HEK293 (cell line): Measurements from ENCODE around the gene ZKSCAN3.

Experiments used
- GLI4 ChIP-seq: fragments of 450-650 bp; formaldehyde crosslinking; IDR thresholded peaks from 2 replicates; pipeline ENCODE4 v1.5.1; 2016; ENCODE audit warnings: missing biosample characterization, missing genetic modification characterization
- ZBTB21 ChIP-seq: fragments of 450-650 bp; formaldehyde crosslinking; IDR thresholded peaks from 2 replicates; pipeline ENCODE4 v1.5.1; 2017; ENCODE audit warnings: missing biosample characterization, missing genetic modification characterization
- ZBTB8A ChIP-seq: fragments of 450-650 bp; formaldehyde crosslinking; IDR thresholded peaks from 2 replicates; pipeline ENCODE4 v1.5.1; 2016; ENCODE audit warnings: missing biosample characterization, missing genetic modification characterization
- ZNF10 ChIP-seq: fragments of 450-650 bp; formaldehyde crosslinking; IDR thresholded peaks from 2 replicates; pipeline ENCODE4 v1.5.1; 2017; ENCODE audit warnings: missing biosample characterization, missing genetic modification characterization
- ZNF114 ChIP-seq: fragments of 450-650 bp; formaldehyde crosslinking; IDR thresholded peaks from 2 replicates; pipeline ENCODE4 v1.5.0; 2017; ENCODE audit warnings: missing biosample characterization, missing genetic modification characterization
- ZNF132 ChIP-seq: fragments of 450-650 bp; formaldehyde crosslinking; IDR thresholded peaks from 2 replicates; pipeline ENCODE4 v1.5.1; 2017; ENCODE audit warnings: missing biosample characterization, missing genetic modification characterization, borderline replicate concordance
- ZNF274 ChIP-seq, 2 experiments: fragments of 200-500 bp in 1 of 2; fragments of 450-650 bp in 1 of 2; sonication (Bioruptor generic) in 1 of 2; formaldehyde crosslinking in 1 of 2; IDR thresholded peaks; 2 replicates each; pipeline versions ENCODE4 v1.5.1 to v1.6.1; 2014 to 2016; ENCODE audit warnings: borderline replicate concordance in 1 of 2, inconsistent platforms in 1 of 2, low read length in 1 of 2, missing biosample characterization in 1 of 2, missing genetic modification characterization in 1 of 2
- ZNF433 ChIP-seq: fragments of 450-650 bp; formaldehyde crosslinking; IDR thresholded peaks from 2 replicates; pipeline ENCODE4 v1.5.1; 2016; ENCODE audit warnings: missing biosample characterization, missing genetic modification characterization, low read depth
- ZNF792 ChIP-seq: fragments of 450-650 bp; formaldehyde crosslinking; IDR thresholded peaks from 2 replicates; pipeline ENCODE4 v1.5.1; 2016; ENCODE audit warnings: missing biosample characterization, missing genetic modification characterization
- TF ChIP-seq, protein P1 (sequence below): fragments of 450-650 bp; formaldehyde crosslinking; IDR thresholded peaks from 2 replicates; pipeline ENCODE4 v1.5.1; 2016; ENCODE audit warnings: missing biosample characterization, missing genetic modification characterization
- TF ChIP-seq, protein P2 (sequence below): fragments of 450-650 bp; formaldehyde crosslinking; IDR thresholded peaks from 2 replicates; pipeline ENCODE4 v1.5.1; 2016; ENCODE audit warnings: missing biosample characterization, missing genetic modification characterization
- TF ChIP-seq, protein P3 (sequence below): fragments of 450-650 bp; formaldehyde crosslinking; IDR thresholded peaks from 2 replicates; pipeline ENCODE4 v1.5.1; 2016; ENCODE audit warnings: missing biosample characterization, missing genetic modification characterization
- TF ChIP-seq, protein P4 (sequence below): fragments of 450-650 bp; formaldehyde crosslinking; IDR thresholded peaks from 2 replicates; pipeline ENCODE4 v1.5.1; 2016; ENCODE audit warnings: missing biosample characterization, missing genetic modification characterization
- TF ChIP-seq, protein P5 (sequence below): fragments of 450-650 bp; formaldehyde crosslinking; IDR thresholded peaks from 2 replicates; pipeline ENCODE4 v1.5.1; 2016; ENCODE audit warnings: missing biosample characterization, missing genetic modification characterization

DNA sequence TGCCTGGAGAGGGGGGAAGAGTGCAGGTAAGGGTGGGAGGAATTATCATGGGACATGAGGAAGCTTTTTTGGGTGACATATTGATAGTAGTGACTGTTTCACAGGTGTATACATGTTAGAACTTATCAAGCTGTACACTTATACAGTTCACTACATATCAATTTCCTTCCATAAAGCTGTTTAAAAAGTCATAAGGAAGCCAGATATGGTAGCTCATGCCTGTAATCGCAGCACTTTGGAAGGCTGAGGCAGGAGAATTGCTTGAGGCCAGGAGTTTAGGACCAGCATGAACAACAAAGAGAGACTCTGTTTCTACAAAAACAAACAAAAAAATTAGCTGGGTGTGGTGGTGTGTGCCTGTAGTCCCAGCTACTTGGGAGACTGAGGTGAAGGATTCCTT lies 28.1 kb downstream of the ZKSCAN3 start:
- no peak for TF ChIP-seq ZBTB21 (tag by site-specific recombination)
- TF ChIP-seq, protein P1, sequence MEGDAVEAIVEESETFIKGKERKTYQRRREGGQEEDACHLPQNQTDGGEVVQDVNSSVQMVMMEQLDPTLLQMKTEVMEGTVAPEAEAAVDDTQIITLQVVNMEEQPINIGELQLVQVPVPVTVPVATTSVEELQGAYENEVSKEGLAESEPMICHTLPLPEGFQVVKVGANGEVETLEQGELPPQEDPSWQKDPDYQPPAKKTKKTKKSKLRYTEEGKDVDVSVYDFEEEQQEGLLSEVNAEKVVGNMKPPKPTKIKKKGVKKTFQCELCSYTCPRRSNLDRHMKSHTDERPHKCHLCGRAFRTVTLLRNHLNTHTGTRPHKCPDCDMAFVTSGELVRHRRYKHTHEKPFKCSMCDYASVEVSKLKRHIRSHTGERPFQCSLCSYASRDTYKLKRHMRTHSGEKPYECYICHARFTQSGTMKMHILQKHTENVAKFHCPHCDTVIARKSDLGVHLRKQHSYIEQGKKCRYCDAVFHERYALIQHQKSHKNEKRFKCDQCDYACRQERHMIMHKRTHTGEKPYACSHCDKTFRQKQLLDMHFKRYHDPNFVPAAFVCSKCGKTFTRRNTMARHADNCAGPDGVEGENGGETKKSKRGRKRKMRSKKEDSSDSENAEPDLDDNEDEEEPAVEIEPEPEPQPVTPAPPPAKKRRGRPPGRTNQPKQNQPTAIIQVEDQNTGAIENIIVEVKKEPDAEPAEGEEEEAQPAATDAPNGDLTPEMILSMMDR (tag by site-specific recombination), result no peak
- TF ChIP-seq GLI4 (tag by site-specific recombination), result no peak
- no peak for TF ChIP-seq ZNF274 (IDR thresholded peaks at IDR 0.05; ENCODE audit: low read length)
- TF ChIP-seq ZNF274 (tag by site-specific recombination; IDR thresholded peaks at IDR 0.05; ENCODE audit: borderline replicate concordance), result no peak
- no peak for TF ChIP-seq ZNF114 (tag by site-specific recombination)
- TF ChIP-seq, protein P2, sequence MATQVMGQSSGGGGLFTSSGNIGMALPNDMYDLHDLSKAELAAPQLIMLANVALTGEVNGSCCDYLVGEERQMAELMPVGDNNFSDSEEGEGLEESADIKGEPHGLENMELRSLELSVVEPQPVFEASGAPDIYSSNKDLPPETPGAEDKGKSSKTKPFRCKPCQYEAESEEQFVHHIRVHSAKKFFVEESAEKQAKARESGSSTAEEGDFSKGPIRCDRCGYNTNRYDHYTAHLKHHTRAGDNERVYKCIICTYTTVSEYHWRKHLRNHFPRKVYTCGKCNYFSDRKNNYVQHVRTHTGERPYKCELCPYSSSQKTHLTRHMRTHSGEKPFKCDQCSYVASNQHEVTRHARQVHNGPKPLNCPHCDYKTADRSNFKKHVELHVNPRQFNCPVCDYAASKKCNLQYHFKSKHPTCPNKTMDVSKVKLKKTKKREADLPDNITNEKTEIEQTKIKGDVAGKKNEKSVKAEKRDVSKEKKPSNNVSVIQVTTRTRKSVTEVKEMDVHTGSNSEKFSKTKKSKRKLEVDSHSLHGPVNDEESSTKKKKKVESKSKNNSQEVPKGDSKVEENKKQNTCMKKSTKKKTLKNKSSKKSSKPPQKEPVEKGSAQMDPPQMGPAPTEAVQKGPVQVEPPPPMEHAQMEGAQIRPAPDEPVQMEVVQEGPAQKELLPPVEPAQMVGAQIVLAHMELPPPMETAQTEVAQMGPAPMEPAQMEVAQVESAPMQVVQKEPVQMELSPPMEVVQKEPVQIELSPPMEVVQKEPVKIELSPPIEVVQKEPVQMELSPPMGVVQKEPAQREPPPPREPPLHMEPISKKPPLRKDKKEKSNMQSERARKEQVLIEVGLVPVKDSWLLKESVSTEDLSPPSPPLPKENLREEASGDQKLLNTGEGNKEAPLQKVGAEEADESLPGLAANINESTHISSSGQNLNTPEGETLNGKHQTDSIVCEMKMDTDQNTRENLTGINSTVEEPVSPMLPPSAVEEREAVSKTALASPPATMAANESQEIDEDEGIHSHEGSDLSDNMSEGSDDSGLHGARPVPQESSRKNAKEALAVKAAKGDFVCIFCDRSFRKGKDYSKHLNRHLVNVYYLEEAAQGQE (tag by site-specific recombination), result no peak
- TF ChIP-seq, protein P3, sequence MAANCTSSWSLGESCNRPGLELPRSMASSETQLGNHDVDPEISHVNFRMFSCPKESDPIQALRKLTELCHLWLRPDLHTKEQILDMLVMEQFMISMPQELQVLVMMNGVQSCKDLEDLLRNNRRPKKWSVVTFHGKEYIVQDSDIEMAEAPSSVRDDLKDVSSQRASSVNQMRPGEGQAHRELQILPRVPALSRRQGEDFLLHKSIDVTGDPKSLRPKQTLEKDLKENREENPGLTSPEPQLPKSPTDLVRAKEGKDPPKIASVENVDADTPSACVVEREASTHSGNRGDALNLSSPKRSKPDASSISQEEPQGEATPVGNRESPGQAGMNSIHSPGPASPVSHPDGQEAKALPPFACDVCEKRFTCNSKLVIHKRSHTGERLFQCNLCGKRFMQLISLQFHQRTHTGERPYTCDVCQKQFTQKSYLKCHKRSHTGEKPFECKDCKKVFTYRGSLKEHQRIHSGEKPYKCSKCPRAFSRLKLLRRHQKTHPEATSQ (tag by site-specific recombination), result no peak
- TF ChIP-seq, protein P4, sequence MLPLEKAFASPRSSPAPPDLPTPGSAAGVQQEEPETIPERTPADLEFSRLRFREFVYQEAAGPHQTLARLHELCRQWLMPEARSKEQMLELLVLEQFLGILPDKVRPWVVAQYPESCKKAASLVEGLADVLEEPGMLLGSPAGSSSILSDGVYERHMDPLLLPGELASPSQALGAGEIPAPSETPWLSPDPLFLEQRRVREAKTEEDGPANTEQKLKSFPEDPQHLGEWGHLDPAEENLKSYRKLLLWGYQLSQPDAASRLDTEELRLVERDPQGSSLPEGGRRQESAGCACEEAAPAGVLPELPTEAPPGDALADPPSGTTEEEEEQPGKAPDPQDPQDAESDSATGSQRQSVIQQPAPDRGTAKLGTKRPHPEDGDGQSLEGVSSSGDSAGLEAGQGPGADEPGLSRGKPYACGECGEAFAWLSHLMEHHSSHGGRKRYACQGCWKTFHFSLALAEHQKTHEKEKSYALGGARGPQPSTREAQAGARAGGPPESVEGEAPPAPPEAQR (tag by site-specific recombination), result no peak
- no peak for TF ChIP-seq ZNF433 (tag by site-specific recombination)
- no peak for TF ChIP-seq ZNF10 (tag by site-specific recombination)
- no peak for TF ChIP-seq ZNF132 (tag by site-specific recombination)
- no peak for TF ChIP-seq ZBTB8A (tag by site-specific recombination)
- TF ChIP-seq, protein P5, sequence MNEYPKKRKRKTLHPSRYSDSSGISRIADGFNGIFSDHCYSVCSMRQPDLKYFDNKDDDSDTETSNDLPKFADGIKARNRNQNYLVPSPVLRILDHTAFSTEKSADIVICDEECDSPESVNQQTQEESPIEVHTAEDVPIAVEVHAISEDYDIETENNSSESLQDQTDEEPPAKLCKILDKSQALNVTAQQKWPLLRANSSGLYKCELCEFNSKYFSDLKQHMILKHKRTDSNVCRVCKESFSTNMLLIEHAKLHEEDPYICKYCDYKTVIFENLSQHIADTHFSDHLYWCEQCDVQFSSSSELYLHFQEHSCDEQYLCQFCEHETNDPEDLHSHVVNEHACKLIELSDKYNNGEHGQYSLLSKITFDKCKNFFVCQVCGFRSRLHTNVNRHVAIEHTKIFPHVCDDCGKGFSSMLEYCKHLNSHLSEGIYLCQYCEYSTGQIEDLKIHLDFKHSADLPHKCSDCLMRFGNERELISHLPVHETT (tag by site-specific recombination), result no peak
- TF ChIP-seq ZNF792 (tag by site-specific recombination), result no peak
